GM12878 (cell line): ENCODE data around the gene BSND. TPM values are rescaled to one million over a fixed set of nuclear protein-coding genes. Genes with fewer than 3 reads are reported as not detected.

Experiments used
- ATAC-seq: fragments of 200-7000 bp; cut with Tn5 transposase; 3 replicates; pipeline ENCODE4 v1.9.1; 2020; ENCODE audit warnings: mild to moderate bottlenecking, moderate library complexity
- BruUV-seq: library from RNA; stranded (reverse); fragments of 400-500 nt; replicated peaks from 2 replicates; lab custom pipeline; 2021; lab: Mats Ljungman, UMichigan
- CTCF ChIA-PET: fragments of 300-600 bp; sonication (Branson Sonifier 250); formaldehyde crosslinking; extraction: SDS; loops from one replicate; lab custom pipeline; 2021; ENCODE audit warnings: inconsistent platforms; lab: Yijun Ruan, JAX
- POLR2A ChIA-PET: fragments of 350-600 bp; formaldehyde crosslinking; extraction: SDS; loops from one replicate; lab custom pipeline; 2021; ENCODE audit warnings: inconsistent platforms; lab: Charles Lee
- RAD21 ChIA-PET: fragments of 300-600 bp; sonication (Branson Sonifier 250); formaldehyde crosslinking; loops from one replicate; lab custom pipeline; 2023; ENCODE audit warnings: antibody characterized with exemption; ENCODE audit not compliant: unreplicated experiment; lab: Charles Lee
- SMC1A ChIA-PET: fragments of 300-600 bp; sonication (Branson Sonifier 250); formaldehyde crosslinking; loops from one replicate; lab custom pipeline; 2023; ENCODE audit not compliant: unreplicated experiment, uncharacterized antibody; lab: Charles Lee
- DNase-seq: peaks from one replicate; pipeline ENCODE4 v3.0.0-alpha.2; 2011; ENCODE audit warnings: low read depth, low spot score
- FAIRE-seq: peaks from 3 replicates; lab custom pipeline; 2011; peaks lifted over from hg19 to GRCh38; lab: Jason Lieb, UNC
- H2AFZ ChIP-seq: 2 replicates; pipeline ENCODE4 v1.6.0; 2011; ENCODE audit warnings: low read depth, low read length, control low read depth; ENCODE audit not compliant: control insufficient read depth
- H3K27ac ChIP-seq: 2 replicates; pipeline ENCODE4 v1.5.1; 2011; ENCODE audit warnings: control low read depth; ENCODE audit not compliant: control insufficient read depth, insufficient read depth
- H3K27me3 ChIP-seq, 2 experiments: replicated peaks in 1 of 2; 2 replicates each; pipeline versions ENCODE4 v1.6.0 to v1.6.1; 2011; ENCODE audit warnings: low read length in 1 of 2; ENCODE audit not compliant: control insufficient read depth in 2 of 2, insufficient read depth in 2 of 2
- H3K36me3 ChIP-seq, 2 experiments: 2 replicates each; pipeline ENCODE4 v1.5.1; 2011; ENCODE audit warnings: low read length in 1 of 2; ENCODE audit not compliant: control insufficient read depth in 2 of 2, insufficient read depth in 2 of 2
- H3K4me1 ChIP-seq: 2 replicates; pipeline ENCODE4 v1.6.1; 2011; ENCODE audit warnings: mild to moderate bottlenecking, low read length, moderate library complexity, mixed read lengths; ENCODE audit not compliant: control insufficient read depth, insufficient read depth
- H3K4me2 ChIP-seq: 2 replicates; pipeline ENCODE4 v1.6.0; 2011; ENCODE audit warnings: control low read depth; ENCODE audit not compliant: control insufficient read depth, insufficient read depth
- H3K4me3 ChIP-seq: fragments of 200-600 bp; sonication (generic); 2 replicates; pipeline ENCODE4 v1.5.1; 2016
- H3K79me2 ChIP-seq: 2 replicates; pipeline ENCODE4 v1.6.0; 2011; ENCODE audit warnings: low read length; ENCODE audit not compliant: control insufficient read depth, insufficient read depth
- H3K9ac ChIP-seq: 2 replicates; pipeline ENCODE4 v1.8.0; 2011; ENCODE audit warnings: low read length, control low read depth, mixed read lengths; ENCODE audit not compliant: control insufficient read depth, insufficient read depth
- H3K9me3 ChIP-seq: replicated peaks from 3 replicates; pipeline ENCODE4 v1.5.1; 2011; ENCODE audit warnings: mild to moderate bottlenecking, low read length; ENCODE audit not compliant: control insufficient read depth, insufficient read depth
- H4K20me1 ChIP-seq: 2 replicates; pipeline ENCODE4 v1.6.0; 2011; ENCODE audit not compliant: control insufficient read depth, insufficient read depth
- CUX1 ChIP-seq: IDR thresholded peaks from 2 replicates; pipeline ENCODE4 v1.6.1; 2012; ENCODE audit warnings: improper control_type of control experiment, low read depth, low read length; ENCODE audit not compliant: insufficient replicate concordance
- FOXM1 ChIP-seq: IDR thresholded peaks from 2 replicates; pipeline ENCODE4 v1.6.1; 2012; ENCODE audit warnings: low read depth, mild to moderate bottlenecking, inconsistent platforms, low read length, moderate library complexity
- NFIC ChIP-seq: IDR thresholded peaks from 2 replicates; pipeline ENCODE4 v1.6.1; 2012; ENCODE audit warnings: low read depth, mild to moderate bottlenecking, inconsistent platforms, low read length, moderate library complexity
- NR2F1 ChIP-seq: fragments of 450-650 bp; conservative IDR thresholded peaks from 2 replicates; pipeline ENCODE4 v1.6.1; 2017; ENCODE audit warnings: mild to moderate bottlenecking
- REST ChIP-seq: IDR thresholded peaks from 2 replicates; pipeline ENCODE4 v1.6.1; 2012; ENCODE audit warnings: mild to moderate bottlenecking, low read depth, low read length
- TCF3 ChIP-seq: IDR thresholded peaks from 2 replicates; pipeline ENCODE4 v1.6.1; 2012; ENCODE audit warnings: low read depth, mild to moderate bottlenecking, low read length, borderline replicate concordance; ENCODE audit not compliant: insufficient read depth
- WGBS: methylation state at CpG from one replicate; pipeline ENCODE4 v1.1.6; 2016; ENCODE audit warnings: low lambda C conversion rate; ENCODE audit not compliant: insufficient replicate concordance, insufficient coverage; ENCODE audit errors: missing lambda C conversion rate; 5-methylcytosine and 5-hydroxymethylcytosine counted together
- in situ Hi-C: fragments of 300-500 bp; cut with MboI; formaldehyde crosslinking; loops from 9 replicates; pipeline ENCODE4 v1.14.3; 2018; ENCODE audit warnings: mixed read lengths
- intact Hi-C: fragments of 100-400 bp; cut with micrococcal nuclease; formaldehyde crosslinking; loops from one replicate; pipeline ENCODE4 v1.14.2; 2022; ENCODE audit not compliant: unreplicated experiment
- polyA plus RNA-seq, 11 experiments: library from polyadenylated mRNA; depleted of rRNA in 4 of 11; unstranded in 6 of 11; stranded (reverse) in 5 of 11; fragments of >200 nt; fragmentation: Nextera tagmentation in 4 of 11; fragmentation: Illumina TruSeq in 1 of 11; extraction: Ambion mirVana in 4 of 11; extraction: Trizol in 1 of 11; gene quantifications; 1 replicate in 1 of 11; 2 replicates in 10 of 11; pipeline versions ENCODE4 v1.2.1 to v1.2.3, GENCODE V29; 2011 to 2016; ENCODE audit warnings: inconsistent platforms in 2 of 11, missing spikeins in 2 of 11, low read depth in 1 of 11
- total RNA-seq, 4 experiments: library from RNA; depleted of rRNA in 3 of 4; stranded (reverse); fragments of >200 nt in 3 of 4; fragmentation: Illumina TruSeq in 1 of 4; extraction: Trizol in 1 of 4; gene quantifications; 2 replicates each; pipeline versions ENCODE4 v1.2.1 to v1.2.3, GENCODE V29; 2013 to 2021

Gene BSND
- total and polyA plus RNA-seq, 10 of the 15 experiments (the other 5 are each of a cell fraction or from before 2014, with no cell fraction given): not detected

GRCh38 chr1:54980046-54980527, 18.6 kb upstream of the BSND start:
- Histone ChIP-seq H4K20me1 (no peaks in the 10 kb centered on the region), H3K4me3 (no peak overlapping the region), H3K27me3 (peaks cover 2 to 3% of the 10 kb centered on the region in 2 experiments; a peak in 2 of 4 replicates), H3K27ac (no peak overlapping the region)
- intact Hi-C loops: no loop called here
- TF ChIP-seq NR2F1 (no peak), TCF3 (no peak), FOXM1 (no peak), NFIC (no peak), REST (no peak), CUX1 (no peak)
- TF ChIP-seq, all 136 proteins: peak for 0
- H3K79me2 ChIP-seq: no peaks in the 10 kb centered on the region
- no TSS peak for BruUV-seq
- H2AFZ ChIP-seq: no peak overlapping the region
- H3K4me1 ChIP-seq: no peaks in the 10 kb centered on the region
- DNase-seq: no peak
- H3K36me3 ChIP-seq: no peaks in the 10 kb centered on the region
- FAIRE-seq: no peak
- ChIA-PET POLR2A (no interaction called here), SMC1A (no interaction called here), CTCF (interaction anchor here (1.0 kb wide), 1 partner anchor 14 kb away, joined by 3 read pairs; no protein-coding TSS in a partner anchor), RAD21 (no interaction called here)
- 54% methylated on average over 18 of the region's 25 CpGs for WGBS
- H3K9ac ChIP-seq: no peak overlapping the region
- in situ Hi-C loops: loop anchor here (5.0 kb wide), 1 partner anchor 52 kb away; no protein-coding TSS in a partner anchor
- no peak overlapping the region for H3K4me2 ChIP-seq
- no peaks in the 10 kb centered on the region for H3K9me3 ChIP-seq
- no peak for ATAC-seq
